ENCODE results near the gene FAM186B.

Gene FAM186B

DNA sequence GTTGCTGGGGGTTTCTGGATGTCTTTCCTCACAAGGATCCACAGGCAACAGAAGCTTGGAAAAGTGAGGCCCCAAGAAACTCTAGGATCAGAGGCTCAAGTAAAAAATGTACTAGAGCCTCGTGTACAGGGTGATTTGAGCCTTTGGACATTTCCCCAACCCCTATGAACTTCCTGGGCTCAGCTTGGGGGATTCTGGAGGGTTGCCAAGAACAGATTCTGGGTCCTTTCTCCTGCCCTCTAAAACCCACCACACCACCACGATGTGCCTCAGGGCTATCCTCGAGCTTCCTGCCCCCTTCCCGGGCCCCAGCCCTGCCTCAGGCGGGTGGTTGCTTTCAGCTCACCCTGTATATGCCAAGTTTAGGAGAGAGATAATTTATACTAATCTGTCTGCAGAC, 583 bp downstream of the FAM186B start:
- DNase-seq (ENCODE audit: extremely low read depth, low read depth): no peak
- TF ChIP-seq, protein P1, sequence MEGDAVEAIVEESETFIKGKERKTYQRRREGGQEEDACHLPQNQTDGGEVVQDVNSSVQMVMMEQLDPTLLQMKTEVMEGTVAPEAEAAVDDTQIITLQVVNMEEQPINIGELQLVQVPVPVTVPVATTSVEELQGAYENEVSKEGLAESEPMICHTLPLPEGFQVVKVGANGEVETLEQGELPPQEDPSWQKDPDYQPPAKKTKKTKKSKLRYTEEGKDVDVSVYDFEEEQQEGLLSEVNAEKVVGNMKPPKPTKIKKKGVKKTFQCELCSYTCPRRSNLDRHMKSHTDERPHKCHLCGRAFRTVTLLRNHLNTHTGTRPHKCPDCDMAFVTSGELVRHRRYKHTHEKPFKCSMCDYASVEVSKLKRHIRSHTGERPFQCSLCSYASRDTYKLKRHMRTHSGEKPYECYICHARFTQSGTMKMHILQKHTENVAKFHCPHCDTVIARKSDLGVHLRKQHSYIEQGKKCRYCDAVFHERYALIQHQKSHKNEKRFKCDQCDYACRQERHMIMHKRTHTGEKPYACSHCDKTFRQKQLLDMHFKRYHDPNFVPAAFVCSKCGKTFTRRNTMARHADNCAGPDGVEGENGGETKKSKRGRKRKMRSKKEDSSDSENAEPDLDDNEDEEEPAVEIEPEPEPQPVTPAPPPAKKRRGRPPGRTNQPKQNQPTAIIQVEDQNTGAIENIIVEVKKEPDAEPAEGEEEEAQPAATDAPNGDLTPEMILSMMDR (IDR thresholded peaks at IDR 0.05; ENCODE audit: low read depth, low read length): no peak

DNA sequence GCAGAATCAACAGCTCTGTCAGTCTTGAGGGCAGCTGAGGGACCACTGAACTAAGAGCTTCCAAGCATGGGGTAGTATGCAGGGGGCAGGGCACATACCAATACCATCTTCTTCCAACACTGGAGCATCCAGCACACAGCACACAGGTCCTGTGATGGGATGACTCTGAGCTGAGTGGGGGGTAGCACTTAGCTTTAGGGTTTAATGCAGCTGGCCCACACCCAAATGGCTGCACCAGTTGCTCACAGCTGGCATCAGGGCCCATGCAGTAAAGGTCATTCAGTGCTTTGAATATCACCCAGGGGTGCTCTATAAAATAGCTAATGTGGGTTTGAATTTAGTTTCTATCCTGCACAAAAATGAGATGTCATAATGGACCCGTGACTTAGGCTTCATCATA, 1.7 kb downstream of the FAM186B start:
- TF ChIP-seq, protein P1 (IDR thresholded peaks at IDR 0.05; ENCODE audit: low read depth, low read length): no peak

DNA sequence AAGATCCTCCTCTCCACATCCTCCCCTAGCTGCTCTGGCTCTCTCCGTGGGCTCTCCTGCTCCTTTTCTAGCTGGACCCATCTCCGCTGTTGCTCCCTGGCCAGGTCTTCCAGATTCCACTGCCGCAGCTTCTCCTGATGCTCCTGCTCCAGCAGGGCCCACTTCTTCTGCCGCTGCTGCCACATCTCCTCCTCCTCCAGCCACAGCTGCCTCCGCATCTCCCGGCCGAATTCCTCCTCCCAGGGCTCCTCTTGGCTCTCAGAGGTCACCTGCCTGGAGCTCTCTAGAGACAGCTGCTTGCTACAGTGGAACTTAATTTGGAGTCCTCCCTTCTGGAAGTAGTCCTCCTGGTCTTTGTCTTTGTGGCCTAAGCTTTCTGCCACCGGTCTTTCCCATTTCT, 5.5 kb downstream of the FAM186B start:
- no peak for DNase-seq (ENCODE audit: extremely low read depth, low read depth)
- TF ChIP-seq, protein P1 (IDR thresholded peaks at IDR 0.05; ENCODE audit: low read depth, low read length): no peak

More for the DNA sequence above, 1.7 kb downstream of the FAM186B start:
- DNase-seq (ENCODE audit: extremely low read depth, low read depth): no peak

DNA sequence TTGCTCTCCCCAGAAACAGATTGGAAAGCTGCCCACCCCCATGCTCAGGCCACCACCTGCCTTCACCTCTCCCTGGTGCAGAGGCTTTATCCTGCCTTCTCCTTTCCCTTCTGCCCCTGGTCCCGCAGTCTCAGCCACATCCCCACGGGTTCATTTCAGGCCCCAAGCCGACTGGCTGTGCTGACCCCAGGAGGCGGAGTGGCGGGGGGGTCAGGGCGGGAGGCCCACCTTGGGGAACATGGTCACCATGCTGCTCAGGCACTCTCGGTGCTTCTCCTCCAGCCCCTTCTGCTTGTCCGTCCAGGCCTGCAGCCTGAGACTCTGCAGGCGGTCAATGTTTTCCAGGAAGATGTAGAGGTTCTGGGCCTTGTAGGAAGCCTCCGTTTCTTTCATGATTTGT, 6.9 kb downstream of the FAM186B start:
- TF ChIP-seq, protein P1 (IDR thresholded peaks at IDR 0.05; ENCODE audit: low read depth, low read length): no peak
- DNase-seq (ENCODE audit: extremely low read depth, low read depth): no peak

DNA sequence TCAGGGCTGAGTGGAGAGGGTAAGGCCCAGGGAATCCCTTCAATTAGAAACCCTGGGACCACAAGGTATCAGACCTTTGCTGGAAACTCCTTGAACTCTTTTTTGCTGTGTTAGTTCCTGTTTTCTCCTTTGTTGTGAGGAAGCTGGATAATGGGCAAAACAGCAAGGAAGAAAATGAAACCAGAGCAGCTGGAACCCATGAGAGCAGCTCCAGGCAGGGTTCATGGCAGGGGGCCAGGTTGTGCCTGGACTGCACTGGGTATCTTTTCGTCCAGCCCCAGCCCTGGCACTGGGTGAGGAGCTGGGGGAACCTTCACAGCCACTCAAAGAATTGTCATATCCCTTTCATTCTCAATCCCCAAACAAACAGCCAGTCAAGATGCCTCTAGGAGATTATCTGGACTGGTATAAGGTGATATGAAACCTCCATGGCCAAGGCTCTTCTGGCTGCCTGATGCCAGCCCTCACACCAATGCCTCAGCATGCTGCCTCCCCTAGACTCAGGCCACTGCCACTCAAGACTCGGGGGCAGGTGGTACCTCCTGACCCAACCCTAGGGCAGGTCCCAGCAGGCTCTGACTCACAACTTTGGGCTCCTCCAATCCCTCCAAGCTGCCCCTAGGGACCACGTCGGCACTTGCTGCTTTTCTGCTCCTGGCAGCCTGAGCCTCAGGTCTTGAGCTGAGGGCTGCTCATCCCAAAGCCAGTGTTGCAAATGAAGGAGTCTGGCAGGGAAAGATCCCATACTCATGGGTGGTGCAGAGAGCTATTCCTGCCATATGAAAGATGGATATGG, 16.5 kb downstream of the FAM186B start:
- DNase-seq (ENCODE audit: extremely low read depth, low read depth): no peak
- TF ChIP-seq, protein P1 (IDR thresholded peaks at IDR 0.05; ENCODE audit: low read depth, low read length): no peak

DNA sequence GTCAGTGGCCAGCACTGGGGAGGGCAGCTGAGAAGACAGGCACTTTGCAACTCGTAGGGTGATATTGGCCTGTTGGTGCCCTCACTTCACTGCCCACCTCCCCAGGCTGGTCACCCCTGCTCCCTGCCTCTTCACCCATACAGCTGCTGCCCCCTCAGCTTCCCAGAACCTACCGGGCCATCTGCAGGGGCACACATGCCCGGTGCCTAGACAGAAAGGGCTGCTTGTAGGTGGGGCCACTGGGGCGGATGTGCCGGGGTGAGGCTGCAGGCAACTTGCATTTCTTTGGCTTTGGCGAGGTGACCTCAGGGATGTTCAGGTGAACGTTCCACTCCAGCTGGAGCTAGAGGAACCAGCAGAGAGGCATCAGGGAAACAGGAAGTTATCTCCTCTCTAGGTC, 17.2 kb downstream of the FAM186B start:
- DNase-seq (ENCODE audit: extremely low read depth, low read depth): no peak
- TF ChIP-seq, protein P1 (IDR thresholded peaks at IDR 0.05; ENCODE audit: low read depth, low read length): no peak

DNA sequence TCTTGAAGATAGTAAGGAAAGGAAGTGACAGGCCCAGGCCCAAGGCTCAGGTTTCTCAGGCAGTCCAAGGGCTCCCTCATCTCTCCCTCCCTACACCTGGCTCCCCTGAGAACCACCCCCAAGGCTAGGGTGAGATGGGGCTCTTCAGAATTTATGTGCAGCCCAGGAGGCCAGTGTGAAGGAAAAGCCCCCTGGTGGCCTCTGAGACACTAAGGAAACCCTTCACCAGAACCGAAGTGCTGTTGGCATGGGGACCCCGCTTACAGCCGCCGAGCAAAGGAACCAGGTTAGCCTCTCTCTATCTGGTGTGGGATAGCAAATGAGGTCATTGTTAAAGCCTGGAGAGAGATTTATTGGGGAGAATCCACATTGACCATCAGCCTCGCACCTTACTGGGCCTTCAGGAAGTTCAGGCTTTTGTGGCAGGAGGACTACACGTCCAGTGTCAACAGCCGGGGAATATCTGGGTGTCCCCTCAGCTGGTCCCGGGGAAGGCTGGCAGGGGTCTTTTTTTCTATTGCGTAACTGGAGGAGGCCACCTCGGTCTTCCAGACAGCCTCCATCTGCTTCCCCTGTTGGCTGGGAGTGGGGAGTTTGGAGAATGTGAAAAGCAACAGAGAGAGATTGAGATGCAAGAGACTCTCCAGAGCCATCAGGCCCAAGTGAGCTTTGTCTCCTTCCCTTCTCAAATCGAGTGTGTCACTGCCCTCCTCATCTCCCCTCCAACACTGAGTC, 18.1 kb downstream of the FAM186B start:
- no peak for DNase-seq (ENCODE audit: extremely low read depth, low read depth)

More for the DNA sequence above, 18.1 kb downstream of the FAM186B start:
- TF ChIP-seq, protein P1 (IDR thresholded peaks at IDR 0.05; ENCODE audit: low read depth, low read length): no peak

Data from AG09319 (cell line).